ENCODE results near the gene ALDOC. TPM values are rescaled to one million over a fixed set of nuclear protein-coding genes. Genes with fewer than 3 reads are reported as not detected.
A peak's percentile ranks its signal among the peaks of the same experiment; 100 is the strongest.

ALDOC gene
- total and polyA plus RNA-seq, 10 donors: 16.9 to 64.4 (median 31.6) TPM

- intact Hi-C loops (cut with DNase I; ENCODE audit: low total_unique reads): no loop called here
- H3K36me3 ChIP-seq: peaks cover 0 to 71% (median 61%) of the 10 kb centered on the region in 6 donors
These were observed 21.7 kb downstream of the ALDOC start for GRCh38 chr17:28555022-28555421.

GRCh38 chr17:28554565-28554964, 22.1 kb downstream of the ALDOC start:
- Histone ChIP-seq H3K27ac (no peak overlapping the region), H3K4me3 (no peak overlapping the region), H3K4me1 (peaks cover 21 to 48% (median 33%) of the 10 kb centered on the region in 6 donors), H3K36me3 (peaks cover 0 to 67% (median 57%) of the 10 kb centered on the region in 6 donors), H3K27me3 (replicated peaks in 1 of 7) (no peaks in the 10 kb centered on the region), H3K9me3 (no peaks in the 10 kb centered on the region)
- DNase-seq: no peak
- 84 to 96% (median 87%) methylated on average over 6 of the region's 6 CpGs for WGBS, 5 donors
- intact Hi-C loops (cut with DNase I; ENCODE audit: low total_unique reads): no loop called here
- TF ChIP-seq POLR2AphosphoS5 (IDR thresholded peaks at IDR 0.05) (no peak), CTCF (IDR thresholded peaks at IDR 0.05 in 8 of 11, conservative IDR thresholded peaks at IDR 0.05 in 3 of 11) (no peak), POLR2A (IDR thresholded peaks at IDR 0.05) (no peak)

More at GRCh38 chr17:28555022-28555421, 21.7 kb downstream of the ALDOC start:
- TF ChIP-seq POLR2AphosphoS5 (IDR thresholded peaks at IDR 0.05) (no peak), POLR2A (IDR thresholded peaks at IDR 0.05) (no peak)
- Histone ChIP-seq H3K4me3 (no peak overlapping the region), H3K27ac (no peak overlapping the region), H3K9me3 (no peaks in the 10 kb centered on the region), H3K27me3 (replicated peaks in 1 of 7) (no peaks in the 10 kb centered on the region), H3K4me1 (peaks cover 16 to 43% (median 28%) of the 10 kb centered on the region in 6 donors)
- no peak for DNase-seq
- WGBS, 5 donors: 91 to 96% (median 94%) methylated on average over 3 of the region's 3 CpGs

GRCh38 chr17:28553000-28553505, 23.6 kb downstream of the ALDOC start:
- WGBS, 5 donors: 86 to 95% (median 87%) methylated on average over 5 of the region's 5 CpGs
- Histone ChIP-seq H3K27ac (peak overlapping the region in 6 of 8 donors; percentile 83 to 91 (median 90)), H3K36me3 (peaks cover 0 to 52% (median 45%) of the 10 kb centered on the region in 6 donors), H3K4me1 (peaks cover 34 to 63% (median 48%) of the 10 kb centered on the region in 6 donors), H3K4me3 (peak overlapping the region in 4 of 8 donors; percentile 84 to 99 (median 91)), H3K27me3 (replicated peaks in 1 of 7) (no peaks in the 10 kb centered on the region), H3K9me3 (no peaks in the 10 kb centered on the region)
- no peak for TF ChIP-seq POLR2AphosphoS5 (IDR thresholded peaks at IDR 0.05)
- no peak for TF ChIP-seq CTCF (IDR thresholded peaks at IDR 0.05 in 8 of 11, conservative IDR thresholded peaks at IDR 0.05 in 3 of 11)
- no peak for TF ChIP-seq POLR2A (IDR thresholded peaks at IDR 0.05)
- peak; percentile 25 for DNase-seq
- intact Hi-C loops (cut with DNase I; ENCODE audit: low total_unique reads): no loop called here

GRCh38 chr17:28552176-28552999, 24.3 kb downstream of the ALDOC start, which contains the start of gene UNC119:
Gene UNC119, minus strand, starts transcription at chr17:28552624. Its CDS starts 67 bp downstream, at chr17:28552557.
- peak within 1 kb of the TSS; percentile 75 to 91 (median 86) for H3K27ac ChIP-seq
- H3K9me3 ChIP-seq: no peaks in the 10 kb centered on the region
- H3K27me3 ChIP-seq (replicated peaks in 1 of 7): no peaks in the 10 kb centered on the region
- peak within 1 kb of the TSS; percentile 67 to 99 (median 91) for H3K4me3 ChIP-seq
- H3K4me1 ChIP-seq: peaks cover 38 to 69% (median 54%) of the 10 kb centered on the region in 6 donors
- H3K36me3 ChIP-seq: peaks cover 0 to 47% (median 40%) of the 10 kb centered on the region in 6 donors
- WGBS, 5 donors: 1 to 4% (median 2%) methylated on average over 31 to 60 of the region's 67 CpGs
- DNase-seq: peak; percentile 97
- intact Hi-C loops (cut with DNase I; ENCODE audit: low total_unique reads): no loop called here
- TF ChIP-seq POLR2AphosphoS5 (IDR thresholded peaks at IDR 0.05): peak; percentile 91 to 93 (median 92)
- peak in 2 of 3 donors; percentile 45 to 47 for TF ChIP-seq POLR2A (IDR thresholded peaks at IDR 0.05)
- no peak for TF ChIP-seq CTCF (IDR thresholded peaks at IDR 0.05 in 8 of 11, conservative IDR thresholded peaks at IDR 0.05 in 3 of 11)
